ENCODE results near the gene RAD51B. TPM values are rescaled to one million over a fixed set of nuclear protein-coding genes. Genes with fewer than 3 reads are reported as not detected.

Gene RAD51B
- total RNA-seq, 1 experiment from 2014 or later: 16.7 TPM

DNA sequence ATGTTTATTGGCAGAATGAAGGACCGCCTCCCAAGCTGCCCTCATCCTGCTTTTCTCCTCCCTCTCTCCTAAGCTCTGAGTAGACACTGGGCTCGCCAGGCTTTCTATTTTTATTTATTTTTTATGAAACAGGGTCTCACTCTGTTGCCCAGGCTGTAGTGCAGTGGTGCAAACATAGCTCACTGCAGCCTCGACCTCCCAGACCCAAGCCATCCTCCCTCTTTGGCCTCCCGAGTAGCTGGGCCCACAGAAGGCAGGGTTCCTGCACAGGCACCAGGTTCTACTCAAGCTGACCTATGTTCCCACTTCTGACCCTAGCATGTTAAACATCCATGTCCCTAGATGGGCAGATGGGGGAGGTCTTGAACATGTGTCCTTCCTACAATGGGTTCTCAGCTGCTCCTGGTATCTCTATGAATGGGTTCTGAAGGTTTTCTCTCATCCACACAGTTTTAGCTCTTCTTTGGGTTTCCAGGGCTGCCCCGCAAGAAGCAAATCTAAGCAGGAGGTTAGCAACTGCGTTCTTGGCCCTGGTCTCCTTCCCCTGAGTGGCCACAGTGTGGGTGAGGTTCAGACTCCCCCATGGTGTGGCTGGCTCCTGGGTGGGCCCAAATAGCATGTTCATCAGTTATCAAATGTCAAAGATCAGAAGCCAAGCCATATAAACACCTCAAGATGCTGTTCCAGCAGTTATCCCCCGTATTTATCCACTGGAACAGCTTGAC, 805.9 kb downstream of the RAD51B start:
- no peak overlapping the region for H3K27ac ChIP-seq (ENCODE audit: insufficient read length, low read depth, low read length)
- no peak overlapping the region for H2BK5ac ChIP-seq (ENCODE audit: insufficient read length, low read length)
- no peaks in the 10 kb centered on the region; a peak in 1 of 5 replicates for H3K9me3 Mint-ChIP-seq
- no peak overlapping the region for H3K23ac ChIP-seq (ENCODE audit: insufficient read length, low read depth, low read length)
- no peak overlapping the region for H2AFZ ChIP-seq (ENCODE audit: low read length)
- H3K79me2 ChIP-seq (ENCODE audit: insufficient read depth, low read length): no peaks in the 10 kb centered on the region
- H3K36me3 Mint-ChIP-seq (ENCODE audit: insufficient read depth in 1 of 3, low read depth in 3 of 3): no peaks in the 10 kb centered on the region; a peak in 1 of 7 replicates
- H3K14ac ChIP-seq (ENCODE audit: insufficient read depth, low read length): no peak overlapping the region
- WGBS (ENCODE audit: extremely low coverage, insufficient read length, low lambda C conversion rate): no CpG with 5 or more reads among the region's 7 CpGs
- no peak overlapping the region for H3K56ac ChIP-seq (ENCODE audit: insufficient read length, low read depth, low read length)
- no peak for DNase-seq
- TF ChIP-seq, protein P1, sequence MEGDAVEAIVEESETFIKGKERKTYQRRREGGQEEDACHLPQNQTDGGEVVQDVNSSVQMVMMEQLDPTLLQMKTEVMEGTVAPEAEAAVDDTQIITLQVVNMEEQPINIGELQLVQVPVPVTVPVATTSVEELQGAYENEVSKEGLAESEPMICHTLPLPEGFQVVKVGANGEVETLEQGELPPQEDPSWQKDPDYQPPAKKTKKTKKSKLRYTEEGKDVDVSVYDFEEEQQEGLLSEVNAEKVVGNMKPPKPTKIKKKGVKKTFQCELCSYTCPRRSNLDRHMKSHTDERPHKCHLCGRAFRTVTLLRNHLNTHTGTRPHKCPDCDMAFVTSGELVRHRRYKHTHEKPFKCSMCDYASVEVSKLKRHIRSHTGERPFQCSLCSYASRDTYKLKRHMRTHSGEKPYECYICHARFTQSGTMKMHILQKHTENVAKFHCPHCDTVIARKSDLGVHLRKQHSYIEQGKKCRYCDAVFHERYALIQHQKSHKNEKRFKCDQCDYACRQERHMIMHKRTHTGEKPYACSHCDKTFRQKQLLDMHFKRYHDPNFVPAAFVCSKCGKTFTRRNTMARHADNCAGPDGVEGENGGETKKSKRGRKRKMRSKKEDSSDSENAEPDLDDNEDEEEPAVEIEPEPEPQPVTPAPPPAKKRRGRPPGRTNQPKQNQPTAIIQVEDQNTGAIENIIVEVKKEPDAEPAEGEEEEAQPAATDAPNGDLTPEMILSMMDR (conservative IDR thresholded peaks at IDR 0.05): no peak
- no peak overlapping the region for H3K4me3 Mint-ChIP-seq
- no peak overlapping the region for H3K4me2 ChIP-seq (ENCODE audit: insufficient read depth, insufficient read length, low read length)
- no peaks in the 10 kb centered on the region for H4K20me1 ChIP-seq (ENCODE audit: control insufficient read depth, insufficient read depth, insufficient read length)
- H3K79me1 ChIP-seq (ENCODE audit: insufficient read depth, low read depth, low read length, poor library complexity, severe bottlenecking): no peaks in the 10 kb centered on the region
- H3K9ac ChIP-seq (ENCODE audit: extremely low read depth, insufficient read length, low read length): no peak overlapping the region
- H2BK120ac ChIP-seq (ENCODE audit: low read depth, low read length, poor library complexity, severe bottlenecking): no peak overlapping the region
- H3K4me1 ChIP-seq (ENCODE audit: insufficient read depth, low read length): no peaks in the 10 kb centered on the region
- H2BK12ac ChIP-seq (ENCODE audit: insufficient read length, low read depth, low read length): no peak overlapping the region
- no peak overlapping the region for H4K5ac ChIP-seq (ENCODE audit: insufficient read length, low read depth, low read length)
- no peaks in the 10 kb centered on the region for H3K27me3 ChIP-seq (ENCODE audit: insufficient read depth, low read length)
- H3K18ac ChIP-seq (ENCODE audit: insufficient read length, low read depth, low read length): no peak overlapping the region
- H4K91ac ChIP-seq (ENCODE audit: insufficient read length, low read depth, low read length): no peak overlapping the region
- H3K4ac ChIP-seq (ENCODE audit: low read depth, low read length): no peak overlapping the region
- H3K9me3 ChIP-seq (ENCODE audit: control insufficient read depth, low read depth, low read length): no peaks in the 10 kb centered on the region
- H3K27me3 Mint-ChIP-seq (ENCODE audit: low read depth): peaks cover 11% of the 10 kb centered on the region
- no peak overlapping the region for H3T11ph ChIP-seq (ENCODE audit: low read length)
- H2AK5ac ChIP-seq (ENCODE audit: insufficient read length, low read length): no peak overlapping the region
- H2BK15ac ChIP-seq (ENCODE audit: low read depth, low read length): no peak overlapping the region
- no peak overlapping the region for H2BK20ac ChIP-seq (ENCODE audit: low read depth, low read length, poor library complexity, severe bottlenecking)
- no peak overlapping the region for H3K27ac Mint-ChIP-seq
- no peak overlapping the region for H4K8ac ChIP-seq (replicated peaks; ENCODE audit: insufficient read length, low read depth, low read length)
- peaks cover 7% of the 10 kb centered on the region for H3K23me2 ChIP-seq (ENCODE audit: insufficient read length, low read depth, low read length, poor library complexity, severe bottlenecking)
- peaks cover 28 to 38% of the 10 kb centered on the region in 2 experiments for H3K4me1 Mint-ChIP-seq
